Kidney glomerular epithelial cell (primary cell): ENCODE measurements around the gene DLGAP1.
A peak's percentile ranks its signal among the peaks of the same experiment; 100 is the strongest.

Experiments
- DNase-seq: peaks from one replicate; lab custom pipeline; 2025; lab: John Stamatoyannopoulos, UW

DLGAP1 gene

DNA sequence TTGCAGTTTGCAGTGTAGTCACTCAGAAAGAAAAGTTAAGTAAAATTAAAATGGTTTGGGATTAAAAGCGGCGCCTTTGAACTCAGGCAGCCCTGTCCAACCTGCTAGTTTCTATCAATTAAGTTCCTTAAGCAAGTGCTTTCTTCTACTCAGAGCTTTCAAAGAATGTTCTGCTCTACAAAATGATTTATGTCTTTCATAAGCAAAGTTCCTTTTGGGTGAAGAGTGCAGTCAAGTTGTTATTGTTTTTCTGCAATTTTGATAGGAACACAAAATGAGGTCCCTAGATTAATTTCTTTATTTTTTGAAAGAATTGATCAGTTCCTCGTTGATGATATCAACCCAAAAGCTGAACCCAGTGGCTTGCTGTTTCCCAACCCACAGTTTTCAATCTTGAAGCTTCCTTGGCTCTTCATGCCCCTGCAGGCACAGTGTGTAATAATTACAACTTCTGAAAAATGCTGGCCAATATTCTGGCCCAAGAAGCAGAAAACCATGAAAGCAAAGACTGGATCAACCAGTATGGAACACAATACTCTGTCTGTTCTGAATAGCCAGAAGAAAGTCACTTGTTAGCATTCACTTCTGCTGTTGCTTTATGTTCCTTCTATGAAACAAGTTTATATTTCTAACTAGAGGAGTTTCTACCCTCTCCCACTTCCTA is 916.0 kb downstream of the DLGAP1 start:
- DNase-seq, result no peak

DNA sequence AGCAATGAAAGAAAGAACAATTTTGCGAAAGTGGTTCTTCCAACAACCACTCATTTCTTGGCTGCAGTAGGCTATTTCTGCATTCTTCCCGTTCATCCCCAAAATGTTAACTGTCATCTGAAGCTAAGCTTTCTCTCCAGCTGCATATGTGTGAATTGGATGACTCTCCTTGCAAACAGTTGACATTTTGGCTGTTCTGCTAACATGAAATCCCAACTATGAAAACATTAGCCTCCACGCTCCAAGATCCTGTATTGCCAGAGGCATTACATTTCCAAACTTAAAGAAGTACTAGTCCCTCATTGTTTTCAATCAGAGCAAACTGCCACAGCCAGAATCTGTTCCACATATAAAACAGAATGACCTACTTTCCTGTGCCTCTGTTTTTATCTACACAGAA is 916.7 kb downstream of the DLGAP1 start:
- no peak for DNase-seq

DNA sequence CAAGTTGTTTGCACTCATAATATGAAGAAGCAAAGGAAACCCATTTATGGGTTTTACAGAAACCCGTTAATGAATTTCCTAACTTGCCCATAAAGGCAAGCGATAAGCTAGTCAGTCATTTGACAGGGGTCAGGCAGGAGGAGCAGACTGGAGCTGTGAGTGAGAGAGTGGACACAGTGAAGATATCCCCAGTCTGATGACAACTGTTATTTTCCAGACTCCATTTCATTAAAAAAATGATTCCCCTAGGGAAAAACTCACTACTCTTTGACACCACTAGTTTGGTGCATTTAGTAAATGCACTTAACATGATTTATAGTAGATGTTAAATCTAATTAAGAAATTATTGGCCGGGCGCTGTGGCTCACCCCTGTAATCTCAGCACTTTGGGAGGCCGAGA is 924.3 kb downstream of the DLGAP1 start:
- no peak for DNase-seq

DNA sequence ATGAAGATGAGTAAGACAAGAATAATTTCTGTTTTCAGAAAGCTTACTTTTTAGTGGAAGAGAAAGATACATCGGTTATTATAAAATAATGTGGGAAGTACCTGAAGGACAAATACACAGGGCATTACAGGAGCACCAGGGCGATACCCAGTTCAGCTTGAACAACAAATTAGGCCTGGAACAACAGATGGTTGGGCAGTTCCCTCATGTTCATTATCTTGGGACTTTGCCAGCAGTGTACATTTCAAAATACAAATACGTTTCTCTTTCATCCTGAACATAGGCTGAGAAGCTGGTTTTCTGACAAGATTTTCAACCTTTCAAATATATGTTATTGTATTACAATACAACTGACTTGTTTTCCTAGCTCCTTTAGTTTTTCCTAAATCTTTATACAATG is 925.5 kb downstream of the DLGAP1 start:
- DNase-seq, result no peak

DNA sequence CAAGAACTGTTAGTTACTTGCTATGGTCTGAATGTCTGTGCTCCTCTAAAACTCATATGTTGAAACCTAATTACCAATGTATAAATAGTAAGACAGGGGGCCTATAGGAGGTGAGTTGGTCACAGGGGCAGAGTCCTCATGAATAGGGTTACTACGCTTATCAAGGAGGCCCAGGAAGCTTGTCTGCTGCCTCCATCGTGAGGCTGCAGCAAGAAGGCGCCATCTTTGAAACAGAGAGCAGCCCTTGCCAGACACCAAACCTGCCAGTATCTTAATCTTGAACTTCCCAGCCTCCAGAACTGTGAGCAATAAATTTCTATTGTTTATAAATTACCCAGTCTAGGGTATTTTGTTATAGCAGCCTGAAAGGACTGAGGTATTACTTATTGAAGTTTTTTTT is 926.0 kb downstream of the DLGAP1 start:
- no peak for DNase-seq

DNA sequence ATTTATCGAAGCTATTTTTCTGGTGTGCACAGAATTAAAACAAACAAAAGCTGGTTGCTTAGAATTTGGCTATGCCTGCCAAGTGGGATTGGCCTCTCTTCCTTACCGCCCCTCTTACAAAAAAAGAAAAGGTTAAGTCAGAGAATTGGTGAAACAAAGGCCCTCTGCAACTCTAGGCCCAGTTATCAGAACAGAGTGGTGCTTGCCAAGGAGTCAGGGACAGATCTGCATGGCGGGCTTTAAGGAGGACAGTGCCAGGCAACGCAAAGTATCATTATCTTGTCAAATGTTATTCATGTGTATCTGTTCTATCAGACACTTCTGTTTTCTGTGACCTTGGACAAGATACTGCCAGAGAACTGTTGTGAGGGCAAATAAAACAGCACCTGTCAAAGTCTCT is 926.9 kb downstream of the DLGAP1 start:
- DNase-seq, result no peak

DNA sequence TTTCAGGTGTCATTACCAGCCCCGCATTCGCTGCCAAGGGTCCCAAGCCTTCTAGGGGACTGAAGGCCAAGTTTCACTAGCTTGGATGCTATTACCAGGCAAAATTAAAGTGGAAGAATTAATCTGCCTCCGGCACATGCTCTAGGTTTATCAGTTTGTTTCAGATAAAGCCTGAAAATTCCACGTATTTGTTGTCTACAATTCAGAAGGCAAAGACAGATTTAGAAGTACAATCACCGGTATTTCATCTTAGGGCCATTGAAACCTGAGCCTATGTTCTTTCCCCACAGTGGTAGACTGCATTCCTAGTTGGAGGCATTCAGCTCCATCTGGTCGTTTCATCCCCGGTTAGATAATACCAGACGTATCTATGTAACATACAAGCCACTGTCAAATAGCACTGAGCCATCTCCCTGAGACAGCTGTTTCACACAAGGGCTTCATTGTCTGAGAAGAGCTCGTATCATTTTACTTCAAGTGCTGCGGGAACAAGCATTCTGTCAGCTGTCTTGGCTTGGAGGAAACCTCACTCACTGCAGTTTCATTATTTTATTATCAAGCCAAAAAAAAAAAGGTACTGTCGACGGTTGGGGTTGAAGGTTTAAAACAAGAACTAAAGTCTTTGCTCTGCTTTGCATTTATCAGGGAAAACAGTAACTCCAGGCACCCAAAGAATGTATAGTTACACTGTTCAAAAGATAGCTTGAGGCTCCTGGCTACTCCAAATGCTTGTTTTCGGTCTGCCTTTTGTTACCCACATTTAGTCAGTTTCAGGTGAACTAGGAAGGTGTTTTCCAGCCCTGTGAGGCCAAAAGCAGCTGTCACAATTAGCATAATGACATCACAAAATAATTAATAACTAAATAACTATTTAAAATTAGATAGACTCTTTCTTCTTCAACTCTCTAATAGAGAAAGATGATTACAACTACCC is 928.4 kb downstream of the DLGAP1 start:
- DNase-seq, result peak; percentile 9

DNA sequence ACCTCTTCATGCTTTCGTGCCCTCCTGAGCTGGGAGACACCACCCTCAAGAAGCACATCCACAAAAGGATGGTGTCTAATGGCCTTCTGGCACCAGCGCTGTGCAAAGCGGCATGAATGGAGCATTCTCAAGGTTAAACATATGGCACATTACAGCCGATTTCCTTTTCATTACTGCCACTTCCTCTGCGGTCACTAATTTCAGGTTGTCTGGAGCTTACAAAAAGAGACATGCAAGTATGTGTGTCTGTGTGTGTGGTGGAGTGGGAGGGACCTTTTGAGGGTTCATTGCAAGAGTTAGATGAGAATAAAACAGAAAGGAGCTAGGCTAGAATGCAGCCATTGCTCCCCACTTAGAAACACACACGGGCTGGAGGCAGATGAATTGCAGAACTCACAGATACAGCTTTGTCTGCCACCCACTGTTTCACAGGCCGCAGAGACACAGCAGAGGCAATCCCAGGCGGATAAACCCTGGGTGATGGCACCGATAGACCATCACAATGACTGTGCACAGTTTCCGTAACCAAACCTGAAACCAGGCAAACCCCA is 929.2 kb downstream of the DLGAP1 start:
- DNase-seq, result no peak

DNA sequence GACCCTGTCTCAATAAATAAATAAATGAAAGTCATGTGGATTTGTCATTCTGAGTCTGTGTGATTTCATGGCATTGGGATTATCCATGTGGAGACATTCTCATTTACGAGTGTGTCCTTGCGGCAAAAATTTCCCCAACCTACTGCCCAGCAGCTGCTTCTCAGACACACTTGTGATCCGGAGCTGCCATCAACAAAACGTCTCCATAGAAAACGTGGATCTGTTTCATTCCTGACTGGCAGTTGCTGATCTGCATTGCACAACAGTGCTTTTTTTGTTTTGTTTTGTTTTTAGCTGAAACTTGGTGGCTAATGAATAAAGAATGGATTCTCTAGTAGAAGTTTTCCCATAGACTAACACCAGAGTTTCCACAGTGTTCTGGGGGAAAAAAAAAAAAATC is 930.4 kb downstream of the DLGAP1 start:
- no peak for DNase-seq

DNA sequence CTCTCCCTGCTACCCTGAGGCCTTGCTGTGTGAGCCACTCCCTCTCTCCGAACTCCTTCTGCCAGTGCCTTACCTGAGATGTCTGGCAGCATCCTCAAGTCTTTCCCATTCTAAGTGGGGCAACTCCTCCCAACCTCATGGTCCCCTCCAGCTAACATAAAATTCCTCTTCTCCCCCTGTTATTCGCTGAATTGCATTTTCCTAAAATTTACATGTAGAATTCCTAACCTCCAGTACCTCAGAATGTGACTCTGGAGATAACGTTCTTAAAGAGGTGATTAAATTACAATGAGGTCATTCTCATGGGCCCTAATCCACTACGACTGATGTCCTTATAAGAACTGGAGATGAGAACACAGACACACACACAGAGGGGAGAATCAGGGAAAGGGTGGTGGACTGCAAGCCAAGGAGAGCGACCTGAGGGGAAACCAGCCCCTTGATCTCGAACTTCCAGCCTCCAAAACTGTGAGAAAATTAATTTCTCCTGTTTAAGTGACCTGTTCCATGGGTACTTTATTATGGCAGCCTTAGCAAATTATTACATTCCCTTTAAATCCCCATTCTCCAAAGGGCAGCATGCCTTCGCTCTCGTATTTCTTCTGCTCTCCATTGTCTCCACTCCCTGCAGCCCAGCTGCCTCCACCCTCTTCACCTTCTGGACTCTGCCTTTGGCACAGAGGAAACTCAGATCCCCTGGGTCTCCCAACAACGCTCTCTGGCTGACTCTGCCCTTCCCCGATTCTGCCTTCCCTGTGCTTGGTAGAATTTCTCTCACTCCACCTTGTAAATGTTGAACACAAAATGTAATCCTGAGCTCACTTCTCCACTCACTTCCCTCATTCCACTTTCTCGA is 934.6 kb downstream of the DLGAP1 start:
- no peak for DNase-seq

DNA sequence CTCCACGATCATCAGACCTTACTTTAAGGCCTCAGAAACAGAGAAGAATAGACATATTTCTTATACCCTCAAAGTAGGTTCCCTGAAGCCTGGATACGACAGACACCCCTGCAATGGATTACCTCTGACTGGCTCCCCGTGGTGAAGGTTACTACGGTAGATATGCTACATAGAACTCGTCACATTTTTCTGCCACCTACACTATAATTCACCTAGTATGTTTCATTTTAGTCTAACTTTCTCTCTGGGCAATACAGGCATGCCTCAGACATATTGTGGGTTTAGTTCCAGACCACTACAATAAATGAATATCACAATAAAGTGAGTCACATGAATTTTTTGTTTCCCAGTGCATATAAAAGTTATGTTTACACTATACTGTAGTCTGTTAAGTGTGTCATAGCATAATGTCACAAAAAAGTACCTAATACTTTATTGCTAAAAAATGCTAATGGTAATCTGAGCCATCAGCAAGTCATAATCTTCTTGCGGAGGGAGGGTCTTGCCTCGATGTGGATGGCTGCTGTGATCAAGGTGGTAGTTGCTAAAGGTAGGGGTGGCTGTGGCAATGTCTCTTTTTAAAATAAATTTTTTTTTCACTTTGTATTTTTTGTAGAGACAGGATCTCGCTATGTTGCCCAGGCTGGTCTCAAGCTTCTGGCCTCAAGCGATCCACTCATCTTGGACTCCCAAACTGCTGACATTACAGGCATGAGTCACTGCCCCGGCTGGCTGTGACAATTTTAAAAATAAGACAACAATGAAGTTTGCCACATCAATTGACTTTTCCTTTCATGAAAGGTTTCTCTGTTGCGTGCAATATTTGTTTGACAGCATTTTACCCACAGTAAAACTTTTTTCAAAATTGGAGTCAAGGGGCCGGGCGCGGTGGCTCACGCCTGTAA is 940.5 kb downstream of the DLGAP1 start:
- no peak for DNase-seq

DNA sequence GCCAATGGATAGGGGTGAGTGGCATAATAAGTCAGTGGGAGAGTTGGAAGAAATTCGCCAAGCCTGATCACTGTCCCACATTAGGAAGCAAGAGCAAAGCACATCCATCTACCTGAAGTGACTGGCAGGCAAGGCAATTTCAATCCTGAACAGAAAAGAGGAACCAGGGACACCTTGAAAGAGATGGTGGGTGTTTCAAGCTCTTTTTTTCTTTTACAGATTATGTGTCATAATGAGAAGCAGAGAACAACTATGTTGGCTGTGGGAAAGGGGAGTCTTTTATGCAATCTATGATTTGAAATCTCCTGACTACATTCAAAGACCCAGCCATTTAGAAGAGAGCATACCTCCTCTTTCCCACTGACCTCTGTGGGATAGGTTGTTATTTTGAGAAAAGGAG is 941.6 kb downstream of the DLGAP1 start:
- no peak for DNase-seq

DNA sequence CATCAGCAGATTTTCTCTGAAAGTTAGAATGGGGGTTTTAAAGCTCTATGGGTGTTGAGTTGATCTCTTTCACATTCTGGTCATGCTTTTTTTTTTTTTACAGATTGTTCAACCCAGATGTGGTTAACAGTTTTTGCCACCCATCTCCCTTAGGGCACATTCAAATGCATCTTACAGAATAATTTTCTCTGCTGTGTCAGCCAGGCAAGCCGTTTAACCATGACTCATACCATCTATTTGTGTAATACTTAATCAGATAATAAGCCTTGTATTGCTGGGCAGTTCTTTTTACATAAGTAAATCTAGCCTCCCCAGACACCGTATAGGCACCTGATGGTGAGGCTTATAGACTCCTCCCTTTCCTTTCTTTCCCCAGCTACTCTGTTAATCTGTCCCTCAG is 943.1 kb downstream of the DLGAP1 start:
- peak; percentile 52 for DNase-seq

DNA sequence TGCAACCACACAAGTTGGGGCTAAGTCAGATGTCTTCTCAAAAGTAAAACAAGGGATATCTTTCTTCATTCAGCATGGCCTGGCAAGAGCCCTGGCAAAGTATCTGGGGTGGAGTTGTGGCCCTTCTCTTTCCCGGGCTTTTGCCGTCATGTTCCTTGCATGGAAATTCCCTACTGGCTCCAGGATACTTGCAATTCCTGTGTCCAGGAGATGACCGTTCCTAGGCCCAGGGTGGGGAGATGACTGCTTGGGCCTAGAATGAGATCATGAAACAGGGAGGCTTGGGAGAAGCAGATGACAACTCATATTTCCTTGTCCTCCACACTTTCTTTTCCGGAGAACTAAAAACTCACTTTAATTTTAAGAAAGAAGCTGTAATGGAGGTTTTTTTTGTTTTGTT is 944.2 kb downstream of the DLGAP1 start:
- no peak for DNase-seq

DNA sequence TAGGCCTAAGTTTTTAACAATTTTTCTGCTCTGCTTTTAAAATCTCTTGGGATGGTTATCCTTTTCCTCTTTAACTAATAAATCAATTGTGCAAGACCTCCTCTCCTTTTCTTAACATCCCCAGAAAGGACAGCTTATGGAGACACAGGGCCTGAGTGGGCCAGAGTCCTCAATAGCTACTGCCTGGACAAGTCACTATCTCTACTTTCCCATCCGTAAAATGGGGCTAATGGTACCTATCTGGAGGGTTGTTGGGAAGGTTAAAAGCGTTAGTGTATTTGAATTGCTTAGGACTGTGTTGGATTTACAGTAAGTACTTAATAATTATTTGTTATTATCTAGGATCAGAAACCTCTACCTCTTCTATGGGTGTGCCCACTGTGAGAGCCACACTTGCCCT is 945.1 kb downstream of the DLGAP1 start:
- DNase-seq, result no peak

DNA sequence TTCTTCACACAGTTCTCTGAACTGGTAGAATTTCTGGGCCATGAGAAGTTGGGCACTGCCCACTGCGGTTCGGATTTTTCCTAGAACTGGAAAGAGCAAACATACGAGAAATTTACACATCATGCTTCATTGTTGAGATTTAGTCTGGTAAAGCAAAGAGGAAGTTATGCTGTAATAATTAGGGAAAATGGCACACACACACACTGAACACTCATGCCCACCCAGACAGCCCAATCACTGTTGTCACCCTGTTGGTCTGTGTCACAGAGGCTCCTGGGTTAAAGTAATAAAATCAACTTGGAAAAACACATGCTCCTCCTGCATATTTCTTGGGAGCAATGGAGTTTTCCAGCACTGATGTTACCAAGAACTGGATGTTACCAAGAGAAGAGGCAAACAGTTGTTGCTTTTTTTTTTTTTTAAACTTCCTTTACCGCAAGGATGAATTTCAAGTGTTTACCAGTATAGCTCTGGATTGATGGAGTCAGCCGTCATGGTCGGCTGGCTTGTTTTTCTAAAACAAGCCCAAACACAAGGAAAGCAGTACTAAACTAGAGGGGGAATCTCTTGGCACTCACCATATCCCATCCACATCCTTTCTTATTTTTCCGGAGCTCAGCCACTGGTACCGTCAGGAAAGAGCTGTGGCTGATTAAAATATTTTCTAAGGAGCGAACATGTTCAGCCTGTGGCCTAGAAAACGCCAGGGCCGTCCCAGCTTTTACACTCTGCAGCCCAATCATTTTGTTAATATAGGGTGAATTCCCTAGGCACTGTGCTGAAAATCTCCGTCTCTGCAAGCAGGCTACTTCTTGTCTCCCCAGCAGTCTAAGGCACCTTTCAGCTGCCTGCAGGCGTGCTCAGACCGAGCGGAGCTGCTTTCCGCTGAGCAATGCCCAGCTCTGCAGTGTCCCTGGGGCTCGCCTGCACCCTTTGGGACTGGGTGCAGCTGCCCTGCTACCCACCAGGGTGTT is 946.2 kb downstream of the DLGAP1 start:
- DNase-seq, result peak; percentile 69

DNA sequence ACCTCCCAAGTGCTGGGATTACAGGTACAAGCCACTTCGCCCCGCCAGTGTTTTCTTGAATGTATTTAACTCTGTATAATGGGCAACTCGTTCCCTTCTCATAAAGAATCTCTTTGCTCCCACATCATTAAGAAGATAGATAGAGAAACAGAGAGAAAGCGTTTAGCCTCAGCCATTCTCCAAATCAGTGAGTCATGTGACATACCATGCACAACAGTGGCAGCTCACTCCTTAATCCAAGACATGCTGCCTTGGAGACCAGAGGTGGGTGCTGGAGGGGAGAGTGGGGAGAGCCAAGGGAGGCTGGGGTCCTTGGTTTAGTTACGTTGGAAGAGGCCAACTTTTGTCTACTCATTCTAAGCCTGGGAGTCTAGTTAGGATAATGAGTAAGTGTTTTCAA is 950.5 kb downstream of the DLGAP1 start:
- DNase-seq, result no peak

DNA sequence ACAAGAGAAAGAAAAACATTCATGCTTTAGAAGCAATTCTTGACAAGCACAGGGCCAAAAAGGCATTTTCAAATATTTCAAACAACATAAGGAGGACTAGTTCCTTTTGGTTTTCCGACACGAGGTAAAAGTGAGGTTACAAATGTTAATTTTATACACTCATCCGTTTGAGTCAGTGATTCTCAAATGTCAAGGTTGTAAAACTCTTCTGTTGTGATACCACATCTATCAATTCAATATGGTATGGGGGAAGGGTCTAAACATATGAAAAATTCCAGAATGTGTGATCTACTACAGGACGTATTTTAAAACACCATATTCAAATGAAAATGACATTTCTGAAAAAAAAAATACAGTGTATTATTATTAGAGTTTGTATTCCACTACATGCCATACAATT is 952.5 kb downstream of the DLGAP1 start:
- no peak for DNase-seq

DNA sequence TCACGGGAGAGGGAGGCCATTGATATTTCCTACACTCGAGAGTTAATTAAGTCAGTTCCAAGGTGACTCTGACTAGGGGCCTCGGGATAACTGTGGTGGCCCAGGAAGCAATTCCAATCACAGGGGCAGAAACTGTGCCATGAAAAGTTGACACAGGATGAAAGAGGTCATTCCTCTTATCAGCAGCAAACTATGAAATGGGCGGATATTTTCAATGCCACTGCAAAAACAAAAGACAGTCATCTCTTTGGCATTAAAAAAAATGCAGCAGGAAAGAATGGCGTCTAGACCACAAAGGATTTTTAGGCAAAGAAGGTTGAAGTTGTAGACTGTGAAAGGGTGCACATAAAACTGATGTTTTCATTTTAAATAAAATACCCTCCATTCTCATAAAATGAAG is 955.1 kb downstream of the DLGAP1 start:
- no peak for DNase-seq

DNA sequence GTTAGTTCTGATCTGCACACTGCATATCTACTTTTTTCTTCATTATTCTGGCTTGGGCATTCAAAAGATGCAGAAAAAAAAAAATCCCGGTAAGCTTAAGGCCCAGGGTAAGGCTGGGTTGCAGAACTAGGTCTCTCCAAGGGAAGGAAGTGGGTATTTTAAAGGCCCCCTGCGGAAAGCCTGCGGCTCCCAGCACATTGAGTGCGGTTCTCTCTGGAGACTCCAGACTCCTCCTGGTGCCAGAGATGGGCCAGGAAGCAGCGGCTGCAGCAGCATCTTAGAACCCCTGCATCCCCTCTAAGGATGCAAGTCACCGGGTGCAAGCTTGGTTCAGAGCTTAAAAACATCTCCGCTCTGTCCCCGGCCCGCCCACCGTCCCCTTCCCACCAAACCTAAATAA is 955.6 kb downstream of the DLGAP1 start:
- DNase-seq, result no peak
